Measurements from ENCODE around the gene ANAPC1.
"Not testable (repeated sequence)": the region's sequence is repeated elsewhere in the genome, so short reads cannot be mapped to it uniquely, and the experiment has no call there.

ANAPC1 gene, protein sequence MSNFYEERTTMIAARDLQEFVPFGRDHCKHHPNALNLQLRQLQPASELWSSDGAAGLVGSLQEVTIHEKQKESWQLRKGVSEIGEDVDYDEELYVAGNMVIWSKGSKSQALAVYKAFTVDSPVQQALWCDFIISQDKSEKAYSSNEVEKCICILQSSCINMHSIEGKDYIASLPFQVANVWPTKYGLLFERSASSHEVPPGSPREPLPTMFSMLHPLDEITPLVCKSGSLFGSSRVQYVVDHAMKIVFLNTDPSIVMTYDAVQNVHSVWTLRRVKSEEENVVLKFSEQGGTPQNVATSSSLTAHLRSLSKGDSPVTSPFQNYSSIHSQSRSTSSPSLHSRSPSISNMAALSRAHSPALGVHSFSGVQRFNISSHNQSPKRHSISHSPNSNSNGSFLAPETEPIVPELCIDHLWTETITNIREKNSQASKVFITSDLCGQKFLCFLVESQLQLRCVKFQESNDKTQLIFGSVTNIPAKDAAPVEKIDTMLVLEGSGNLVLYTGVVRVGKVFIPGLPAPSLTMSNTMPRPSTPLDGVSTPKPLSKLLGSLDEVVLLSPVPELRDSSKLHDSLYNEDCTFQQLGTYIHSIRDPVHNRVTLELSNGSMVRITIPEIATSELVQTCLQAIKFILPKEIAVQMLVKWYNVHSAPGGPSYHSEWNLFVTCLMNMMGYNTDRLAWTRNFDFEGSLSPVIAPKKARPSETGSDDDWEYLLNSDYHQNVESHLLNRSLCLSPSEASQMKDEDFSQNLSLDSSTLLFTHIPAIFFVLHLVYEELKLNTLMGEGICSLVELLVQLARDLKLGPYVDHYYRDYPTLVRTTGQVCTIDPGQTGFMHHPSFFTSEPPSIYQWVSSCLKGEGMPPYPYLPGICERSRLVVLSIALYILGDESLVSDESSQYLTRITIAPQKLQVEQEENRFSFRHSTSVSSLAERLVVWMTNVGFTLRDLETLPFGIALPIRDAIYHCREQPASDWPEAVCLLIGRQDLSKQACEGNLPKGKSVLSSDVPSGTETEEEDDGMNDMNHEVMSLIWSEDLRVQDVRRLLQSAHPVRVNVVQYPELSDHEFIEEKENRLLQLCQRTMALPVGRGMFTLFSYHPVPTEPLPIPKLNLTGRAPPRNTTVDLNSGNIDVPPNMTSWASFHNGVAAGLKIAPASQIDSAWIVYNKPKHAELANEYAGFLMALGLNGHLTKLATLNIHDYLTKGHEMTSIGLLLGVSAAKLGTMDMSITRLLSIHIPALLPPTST (N-terminal part only)

DNA sequence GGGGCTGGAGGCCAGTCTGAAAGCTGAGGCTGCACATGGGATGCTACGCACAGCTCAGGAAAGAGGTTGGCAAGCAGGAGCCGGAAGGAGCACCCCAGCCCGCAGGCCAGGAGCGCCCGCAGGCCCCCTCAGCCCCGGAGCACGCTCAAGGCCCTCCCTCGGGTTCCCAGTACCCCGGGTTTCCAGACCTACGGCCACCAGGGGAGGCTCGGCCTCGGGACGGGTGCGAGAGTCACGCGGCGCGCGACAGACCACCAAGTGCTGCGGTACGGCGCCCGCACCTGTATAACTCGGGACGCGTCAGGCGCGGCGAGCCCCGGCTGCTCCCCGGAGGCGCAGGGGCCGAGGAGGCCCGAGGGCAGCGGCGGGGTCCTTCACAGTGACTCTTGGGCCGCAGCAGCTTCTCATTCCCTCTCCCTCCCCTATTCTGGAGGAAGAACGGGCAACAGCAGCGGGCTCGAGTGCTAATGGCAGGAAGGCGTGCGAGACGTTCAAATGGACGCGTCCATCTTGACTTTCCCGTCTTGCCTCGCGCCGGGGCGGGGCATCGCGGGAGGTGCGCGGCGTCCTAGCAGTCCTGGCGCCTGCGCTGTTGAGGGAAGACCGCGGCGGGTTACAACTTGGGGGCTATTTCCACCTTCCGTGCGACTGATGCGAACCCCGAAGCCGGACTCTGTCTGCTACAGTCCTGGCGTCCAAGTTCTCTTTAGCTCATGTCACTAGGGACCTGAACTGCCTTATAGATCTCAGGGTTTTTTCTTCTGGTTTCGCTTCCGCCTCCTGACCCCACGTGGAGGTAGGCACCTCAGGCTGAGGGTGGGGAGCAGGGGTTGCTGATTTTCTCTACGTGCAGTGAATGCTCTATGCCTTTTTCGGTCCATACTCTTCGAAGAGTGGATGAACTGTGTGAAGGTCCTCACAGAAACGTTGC is at the start of gene ANAPC1:
Gene ANAPC1, minus strand, starts transcription at position 533 of the 931 bp plus-strand sequence. CDS start 3,368 bp downstream, outside the sequence.
- peak; percentile 68 for DNase-seq

- DNase-seq = no peak
Observed at GRCh38 chr2:111932841-111933291, 48.9 kb upstream of the ANAPC1 start.

GRCh38 chr2:111930875-111931274 is 46.9 kb upstream of the ANAPC1 start:
- DNase-seq = no peak

DNA sequence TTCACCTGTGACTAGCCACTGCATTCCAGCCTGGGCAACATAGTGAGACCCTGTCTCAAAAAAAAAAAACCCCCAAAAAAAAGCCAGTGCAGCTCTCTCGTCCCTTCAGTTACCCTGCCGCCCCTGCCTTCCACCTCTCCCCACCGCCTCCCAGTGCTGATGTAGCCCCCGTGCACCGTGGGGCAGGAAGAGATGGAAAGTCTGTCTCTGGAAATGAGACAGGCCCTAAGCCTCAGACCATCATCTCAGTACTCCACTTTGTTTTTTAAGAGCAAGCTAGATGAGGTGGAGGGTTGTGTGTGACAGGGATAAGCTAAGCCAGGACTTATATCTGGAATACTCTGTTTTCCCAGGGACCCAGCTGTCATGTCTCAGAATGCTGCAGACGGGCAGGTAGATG is 46.4 kb upstream of the ANAPC1 start:
- no peak for DNase-seq

GRCh38 chr2:111927723-111928122 is 43.7 kb upstream of the ANAPC1 start:
- DNase-seq = no peak

DNA sequence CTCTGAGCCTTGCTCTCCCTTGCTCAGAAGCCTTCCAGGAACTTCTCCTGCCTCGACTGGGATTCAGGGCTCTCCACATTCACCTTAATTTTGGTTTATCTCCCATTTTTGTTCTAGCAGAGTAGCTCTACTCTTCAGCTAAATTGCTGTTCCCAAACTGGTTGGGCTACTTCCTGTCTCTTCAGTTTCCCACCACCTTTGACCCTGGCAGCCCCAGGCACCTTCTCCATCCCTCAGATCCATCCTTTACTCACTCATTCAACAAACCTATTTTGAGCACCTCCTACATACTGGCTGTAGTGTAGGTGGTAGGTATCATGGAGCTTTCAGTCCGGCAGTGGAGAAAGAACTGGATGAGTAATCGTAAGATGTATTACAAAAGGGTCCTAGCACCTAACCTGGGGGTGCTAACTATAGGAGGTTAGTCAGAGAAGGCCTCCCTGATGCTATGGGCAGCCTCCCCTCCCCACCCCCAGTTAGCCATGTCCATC is 40.7 kb upstream of the ANAPC1 start:
- no peak for DNase-seq

- no peak for DNase-seq
Observed at GRCh38 chr2:111923276-111923804, 39.3 kb upstream of the ANAPC1 start.

GRCh38 chr2:111919794-111920608 is 36.0 kb upstream of the ANAPC1 start:
- no peak for DNase-seq

GRCh38 chr2:111919365-111919764 is 35.4 kb upstream of the ANAPC1 start:
- no peak for DNase-seq

DNA sequence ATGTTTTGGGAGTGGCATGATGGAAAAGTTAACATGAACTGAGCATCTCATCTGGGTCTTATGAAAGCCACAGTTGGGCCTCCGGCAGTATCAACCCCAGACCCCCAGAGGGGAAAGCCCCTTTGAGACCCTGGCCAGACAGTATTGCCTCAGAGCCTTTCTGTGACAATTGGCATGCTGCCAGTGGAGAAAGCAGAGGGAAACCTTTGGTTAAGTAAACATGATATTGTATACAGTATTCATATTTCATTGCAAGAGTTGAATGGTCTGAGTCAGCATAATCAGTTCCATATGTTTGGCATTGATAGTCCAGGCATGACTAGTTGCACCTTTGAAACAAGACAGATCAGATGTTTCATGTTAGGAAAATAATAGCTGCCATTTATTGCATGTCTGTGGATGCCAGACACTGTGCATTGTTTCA is 34.4 kb upstream of the ANAPC1 start:
- DNase-seq = no peak

DNA sequence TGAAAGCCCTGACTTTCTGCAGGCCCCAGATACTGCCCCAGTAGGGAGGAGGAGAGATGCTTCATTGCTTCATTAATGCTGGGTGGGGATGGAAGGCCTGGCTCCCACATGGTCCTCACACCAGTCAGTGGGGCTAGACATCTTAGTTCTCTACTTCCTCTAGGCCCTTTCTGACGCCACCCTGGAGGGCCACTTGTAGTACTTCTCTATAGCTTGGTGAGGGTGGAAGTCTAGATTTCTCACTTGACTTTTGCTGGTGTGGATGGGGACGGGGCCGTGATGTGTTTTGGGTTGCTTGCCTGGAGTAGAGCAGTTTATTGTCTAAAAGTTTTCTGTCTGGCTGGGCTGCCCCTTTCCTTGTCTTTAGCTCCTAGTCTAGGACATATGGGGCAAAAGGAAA is 33.1 kb upstream of the ANAPC1 start:
- DNase-seq = no peak

- no peak for DNase-seq
Observed at GRCh38 chr2:111912547-111912946, 28.6 kb upstream of the ANAPC1 start.

DNA sequence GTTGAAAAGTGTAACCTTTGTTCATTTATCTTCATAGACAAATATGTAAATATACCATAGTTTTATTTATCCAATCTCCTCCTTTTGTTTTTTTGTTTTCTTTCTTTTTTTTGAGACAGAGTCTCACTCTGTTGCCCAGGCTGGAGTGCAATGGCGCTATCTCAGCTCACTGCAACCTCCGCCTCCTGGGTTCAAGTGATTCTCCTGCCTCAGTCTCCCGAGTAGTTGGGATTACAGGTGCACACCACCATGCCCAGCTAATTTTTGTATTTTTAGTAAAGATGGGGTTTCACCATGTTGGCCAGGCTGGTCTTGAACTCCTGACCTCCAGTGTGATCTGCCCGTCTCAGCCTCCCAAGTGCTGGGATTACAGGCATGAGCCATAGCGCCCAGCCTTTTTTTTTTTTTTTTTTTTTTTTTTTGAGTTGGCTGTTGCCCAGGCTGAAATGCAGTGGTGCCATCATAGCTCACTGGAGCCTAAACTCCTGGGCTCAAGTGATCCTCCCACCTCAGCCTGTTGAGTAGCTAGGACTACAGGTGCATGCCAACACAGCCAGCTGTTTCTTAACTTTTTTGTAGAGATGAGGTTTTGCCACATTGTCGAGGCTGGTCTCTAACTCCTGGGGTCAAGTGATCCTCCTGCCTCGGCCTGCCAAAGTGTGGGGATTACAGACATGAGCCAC is 27.4 kb upstream of the ANAPC1 start:
- DNase-seq = not testable (repeated sequence)

- no peak for DNase-seq
Observed at GRCh38 chr2:111910609-111911277, 26.8 kb upstream of the ANAPC1 start.

DNA sequence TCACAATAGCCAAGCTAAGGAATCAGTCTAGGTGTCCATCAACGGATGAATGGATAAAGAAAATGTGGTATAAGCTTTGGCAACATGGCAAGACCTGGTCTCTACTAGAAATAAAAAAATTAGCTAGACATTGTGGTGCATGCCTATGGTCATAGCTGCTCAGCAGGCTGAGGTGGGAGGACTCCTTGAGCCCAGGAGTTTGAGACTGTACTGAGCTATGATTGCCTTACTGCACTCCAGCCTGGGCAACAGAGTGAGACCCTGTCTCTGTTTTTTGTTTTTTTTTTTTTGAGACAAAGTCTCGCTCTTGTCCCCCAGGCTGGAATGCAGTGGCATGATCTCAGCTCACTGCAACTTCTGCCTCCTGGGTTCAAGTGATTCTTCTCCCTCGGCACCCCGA is 26.0 kb upstream of the ANAPC1 start:
- DNase-seq = not testable (repeated sequence)

- no peak for DNase-seq
Observed at GRCh38 chr2:111909079-111909478, 25.1 kb upstream of the ANAPC1 start.

GRCh38 chr2:111908578-111908977 is 24.6 kb upstream of the ANAPC1 start:
- no peak for DNase-seq

DNA sequence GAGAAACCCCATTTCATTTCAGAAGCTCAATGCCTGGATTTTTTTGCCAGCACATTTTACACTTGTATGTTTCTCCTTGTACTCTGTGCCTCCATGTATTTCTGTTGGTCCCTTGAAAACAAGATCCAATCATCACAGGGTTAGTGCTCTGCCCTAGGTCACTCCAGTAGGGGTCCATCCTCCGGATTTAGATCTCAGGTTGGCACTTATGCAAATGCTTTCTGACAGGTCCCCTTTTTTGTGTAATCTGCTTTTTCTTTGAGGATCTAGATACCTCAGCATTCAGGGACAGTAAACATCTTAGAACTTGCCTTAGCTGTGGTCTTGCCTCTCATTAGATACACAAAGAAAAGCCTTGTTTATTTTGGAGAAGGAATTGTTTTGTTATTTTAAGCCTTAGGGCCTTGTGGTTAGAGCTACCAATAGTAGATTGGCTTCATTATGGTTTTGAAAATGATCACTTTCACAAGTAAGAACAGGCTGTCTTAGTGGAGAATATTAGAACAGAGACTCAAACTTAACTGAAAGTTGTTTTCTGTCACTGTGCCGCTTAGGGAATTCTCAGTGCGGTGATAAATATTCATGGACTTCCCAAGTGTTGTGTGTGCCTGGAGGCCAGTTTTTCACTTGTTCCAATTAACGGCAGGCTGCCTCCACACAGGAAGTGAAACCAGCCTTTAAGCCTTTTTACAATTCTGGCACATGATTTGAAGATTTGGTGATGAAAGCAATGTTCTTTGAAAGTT is 22.2 kb upstream of the ANAPC1 start:
- no peak for DNase-seq
